PC-3 (cell line): ENCODE results near the gene NDUFA8.

Source experiments
- CTCF ChIP-seq: fragments of 300-600 bp; sonication (generic); conservative IDR thresholded peaks from 2 replicates; pipeline ENCODE4 v1.5.1; 2017; ENCODE audit warnings: antibody characterized with exemption, low read depth, mild to moderate bottlenecking, low read length
- EZH2phosphoT487 ChIP-seq: fragments of 300-600 bp; sonication (generic); IDR thresholded peaks from 2 replicates; pipeline ENCODE4 v1.6.1; 2018; ENCODE audit warnings: mild to moderate bottlenecking, antibody characterized with exemption, low read length, borderline replicate concordance

- TF ChIP-seq CTCF (no peak), EZH2phosphoT487 (no peak)
These were observed at the start of gene NDUFA8, which contains the start of gene MORN5 for GRCh38 chr9:122159026-122159924.
